NCI-H2227 treated with DMSO at 0.1 percent for 48 hours (cell line): ENCODE measurements around the gene JSRP1.

Source experiments
- DNase-seq: peaks from one replicate; lab custom pipeline; 2025; lab: John Stamatoyannopoulos, UW

JSRP1 gene

GRCh38 chr19:2255982-2256685 is at the start of gene JSRP1:
Gene JSRP1, minus strand, starts transcription at chr19:2256417. Its CDS starts 1,103 bp downstream, at chr19:2255314.
- no peak for DNase-seq

- no peak for DNase-seq
Observed at GRCh38 chr19:2305452-2306280, 49.4 kb upstream of the JSRP1 start.

GRCh38 chr19:2303211-2303798 is 47.1 kb upstream of the JSRP1 start:
- DNase-seq, result no peak

GRCh38 chr19:2302319-2303210 is 46.3 kb upstream of the JSRP1 start:
- DNase-seq, result no peak

- no peak for DNase-seq
Observed at GRCh38 chr19:2300533-2300932, 44.3 kb upstream of the JSRP1 start.

- DNase-seq, result no peak
Observed at GRCh38 chr19:2296141-2296540, 39.9 kb upstream of the JSRP1 start.

GRCh38 chr19:2294687-2295335 is 38.6 kb upstream of the JSRP1 start:
- DNase-seq, result no peak

- DNase-seq, result no peak
Observed at GRCh38 chr19:2291185-2291751, 35.1 kb upstream of the JSRP1 start.

- no peak for DNase-seq
Observed at GRCh38 chr19:2290441-2291184, 34.4 kb upstream of the JSRP1 start.

GRCh38 chr19:2289714-2290435 is 33.7 kb upstream of the JSRP1 start:
- DNase-seq, result no peak

- no peak for DNase-seq
Observed at GRCh38 chr19:2288818-2289713, 32.8 kb upstream of the JSRP1 start.

GRCh38 chr19:2288338-2288817 is 32.2 kb upstream of the JSRP1 start:
- DNase-seq, result peak; percentile 27

GRCh38 chr19:2287585-2288337 is 31.5 kb upstream of the JSRP1 start:
- no peak for DNase-seq

- no peak for DNase-seq
Observed at GRCh38 chr19:2286402-2287140, 30.4 kb upstream of the JSRP1 start.

GRCh38 chr19:2283835-2284507 is 27.8 kb upstream of the JSRP1 start:
- no peak for DNase-seq

GRCh38 chr19:2282862-2283237 is 26.6 kb upstream of the JSRP1 start:
- DNase-seq, result no peak
